C1 segment of cervical spinal cord (tissue), 14 donors: ENCODE results near the gene CCDC102A.
"Not testable (repeated sequence)": the region's sequence is repeated elsewhere in the genome, so short reads cannot be mapped to it uniquely, and the experiment has no call there.

Experiments used
- DNase-seq, 14 donors: peaks; one replicate each; lab custom pipeline; 2025; lab: John Stamatoyannopoulos, UW

CCDC102A gene

GRCh38 chr16:57536306-57537193 lies at the start of gene CCDC102A:
CCDC102A (minus strand) TSS chr16:57536571; CDS start chr16:57529177, 7,394 bp downstream.
- DNase-seq = peak in 2 of 14 donors; percentile 59 to 67

- DNase-seq = no peak
Measured at GRCh38 chr16:57585051-57585687, 48.8 kb upstream of the CCDC102A start.

- no peak for DNase-seq
Measured at GRCh38 chr16:57579361-57579665, 42.9 kb upstream of the CCDC102A start.

GRCh38 chr16:57578521-57579360 lies 42.4 kb upstream of the CCDC102A start:
- no peak for DNase-seq

- no peak for DNase-seq
Measured at GRCh38 chr16:57577691-57578224, 41.4 kb upstream of the CCDC102A start.

GRCh38 chr16:57577214-57577613 lies 40.8 kb upstream of the CCDC102A start:
- no peak for DNase-seq

- DNase-seq = peak in 10 of 14 donors; percentile 13 to 70 (median 23)
Measured at GRCh38 chr16:57576429-57576870, 40.1 kb upstream of the CCDC102A start.

GRCh38 chr16:57575468-57576277 lies 39.3 kb upstream of the CCDC102A start:
- no peak for DNase-seq

GRCh38 chr16:57574646-57575467 lies 38.5 kb upstream of the CCDC102A start:
- no peak for DNase-seq

- no peak for DNase-seq
Measured at GRCh38 chr16:57574086-57574485, 37.7 kb upstream of the CCDC102A start.

- no peak for DNase-seq
Measured at GRCh38 chr16:57572978-57573728, 36.8 kb upstream of the CCDC102A start.

GRCh38 chr16:57571098-57571497 lies 34.7 kb upstream of the CCDC102A start:
- no peak for DNase-seq

- no peak for DNase-seq
Measured at GRCh38 chr16:57570301-57571070, 34.1 kb upstream of the CCDC102A start.

- no peak for DNase-seq
Measured at GRCh38 chr16:57569306-57569946, 33.1 kb upstream of the CCDC102A start.

- not testable (repeated sequence) for DNase-seq
Measured at GRCh38 chr16:57568772-57569171, 32.4 kb upstream of the CCDC102A start.

GRCh38 chr16:57568173-57568678 lies 31.9 kb upstream of the CCDC102A start:
- no peak for DNase-seq

- DNase-seq = no peak
Measured at GRCh38 chr16:57567691-57568090, 31.3 kb upstream of the CCDC102A start.

- no peak for DNase-seq
Measured at GRCh38 chr16:57566436-57566835, 30.1 kb upstream of the CCDC102A start.
